HCT116 (cell line): ENCODE data around the gene ADIG. TPM values are rescaled to one million over a fixed set of nuclear protein-coding genes. Genes with fewer than 3 reads are reported as not detected.

Experiments
- ATAC-seq: fragments of 200-7000 bp; cut with Tn5 transposase; 2 replicates; pipeline ENCODE4 v1.9.1; 2020; ENCODE audit warnings: mild to moderate bottlenecking, moderate library complexity
- BruUV-seq: library from RNA; stranded (reverse); fragments of 400-500 nt; replicated peaks from 2 replicates; lab custom pipeline; 2021; lab: Mats Ljungman, UMichigan
- CTCF ChIA-PET: fragments of 300-600 bp; sonication (Branson Sonifier 250); formaldehyde crosslinking; loops from one replicate; lab custom pipeline; 2021; ENCODE audit warnings: antibody characterized with exemption; lab: Charles Lee
- POLR2A ChIA-PET: fragments of 300-600, 350-600 bp; sonication (Branson Sonifier 250); formaldehyde crosslinking; loops from one replicate; lab custom pipeline; 2021; ENCODE audit warnings: antibody characterized with exemption; lab: Charles Lee
- RAD21 ChIA-PET, 2 experiments: fragments of 300-600 bp; sonication (Branson Sonifier 250); formaldehyde crosslinking; loops; one replicate each; lab custom pipeline; 2023; ENCODE audit warnings: low total read pairs in 2 of 2; ENCODE audit not compliant: uncharacterized antibody in 2 of 2, unreplicated experiment in 2 of 2, low non-redundant PET in 1 of 2; lab: Charles Lee
- DNase-seq: peaks from one replicate; pipeline ENCODE4 v3.0.0-alpha.2; 2010; ENCODE audit warnings: low read depth, low spot score
- H2AFZ ChIP-seq: fragments of 200-600 bp; shearing (Covaris generic), sonication (generic); 2 replicates; pipeline ENCODE4 v1.6.1; 2017; ENCODE audit warnings: low read depth, mixed run types, mixed read lengths, antibody characterized with exemption, low read length; ENCODE audit not compliant: poor library complexity, severe bottlenecking
- H3K27ac ChIP-seq: 2 replicates; pipeline ENCODE4 v1.5.1; 2012; ENCODE audit warnings: low read depth, low read length
- H3K27me3 ChIP-seq: fragments of 200-600 bp; sonication (generic); 2 replicates; pipeline ENCODE4 v1.6.1; 2016; ENCODE audit warnings: mixed run types, low read length, mixed read lengths; ENCODE audit not compliant: insufficient read depth
- H3K36me3 ChIP-seq, 2 experiments: fragments of 200-500 bp in 1 of 2; fragments of 200-600 bp in 1 of 2; sonication (Bioruptor generic) in 1 of 2; sonication (generic) in 1 of 2; 2 replicates each; pipeline versions ENCODE4 v1.5.1 to v1.6.1; 2014 to 2016; ENCODE audit warnings: low read length in 2 of 2, inconsistent platforms in 1 of 2, mixed read lengths in 1 of 2, mixed run types in 1 of 2; ENCODE audit not compliant: insufficient read depth in 2 of 2, control insufficient read depth in 1 of 2
- H3K4me1 ChIP-seq, 2 experiments: fragments of 200-600 bp in 1 of 2; sonication (generic) in 1 of 2; 2 replicates each; pipeline versions ENCODE4 v1.5.1 to v1.6.1; 2012 to 2017; ENCODE audit warnings: low read length in 2 of 2, inconsistent platforms in 1 of 2, mild to moderate bottlenecking in 1 of 2, mixed read lengths in 1 of 2, mixed run types in 1 of 2, moderate library complexity in 1 of 2; ENCODE audit not compliant: insufficient read depth in 2 of 2, control insufficient read depth in 1 of 2
- H3K4me2 ChIP-seq: fragments of 200-600 bp; sonication (generic); 2 replicates; pipeline ENCODE4 v1.6.1; 2017; ENCODE audit warnings: mixed run types, low read length, mixed read lengths
- H3K4me3 ChIP-seq, 2 experiments: fragments of 200-600 bp in 1 of 2; sonication (generic) in 1 of 2; replicated peaks in 1 of 2; 2 replicates each; pipeline ENCODE4 v1.5.1; 2011 to 2016; ENCODE audit warnings: low read length in 2 of 2, control low read depth in 1 of 2, low read depth in 1 of 2, mild to moderate bottlenecking in 1 of 2, mixed read lengths in 1 of 2, mixed run types in 1 of 2
- H3K79me2 ChIP-seq: fragments of 200-600 bp; sonication (generic); 2 replicates; pipeline ENCODE4 v1.6.1; 2017; ENCODE audit warnings: mild to moderate bottlenecking, mixed run types, low read length, moderate library complexity, mixed read lengths; ENCODE audit not compliant: insufficient read depth
- H3K9ac ChIP-seq: fragments of 200-600 bp; sonication (generic); 2 replicates; pipeline ENCODE4 v1.6.1; 2016; ENCODE audit warnings: low read length, mixed read lengths
- H3K9me2 ChIP-seq: fragments of 200-600 bp; sonication (generic), shearing (Covaris generic); 2 replicates; pipeline ENCODE4 v1.6.1; 2017; ENCODE audit warnings: mixed run types, mild to moderate bottlenecking, moderate library complexity; ENCODE audit not compliant: insufficient read depth
- H3K9me3 ChIP-seq, 2 experiments: fragments of 200-500 bp in 1 of 2; fragments of 200-600 bp in 1 of 2; sonication (Bioruptor generic) in 1 of 2; sonication (generic) in 1 of 2; 2 replicates each; pipeline ENCODE4 v1.6.1; 2014 to 2017; ENCODE audit warnings: low read length in 2 of 2, mixed read lengths in 2 of 2, inconsistent platforms in 1 of 2, low read depth in 1 of 2, mild to moderate bottlenecking in 1 of 2, mixed run types in 1 of 2, moderate library complexity in 1 of 2; ENCODE audit not compliant: control insufficient read depth in 1 of 2, insufficient read depth in 1 of 2
- H4K20me1 ChIP-seq: fragments of 200-600 bp; sonication (generic), shearing (Covaris generic); 2 replicates; pipeline ENCODE4 v1.6.1; 2017; ENCODE audit warnings: mixed run types, mild to moderate bottlenecking, moderate library complexity; ENCODE audit not compliant: insufficient read depth
- ATF3 ChIP-seq: IDR thresholded peaks from 2 replicates; pipeline ENCODE4 v1.6.1; 2012
- CEBPB ChIP-seq: IDR thresholded peaks from 2 replicates; pipeline ENCODE4 v1.6.1; 2012; ENCODE audit warnings: low read depth
- CTCF ChIP-seq, 3 experiments: fragments of 200-600 bp in 1 of 3; sonication (generic) in 1 of 3; IDR thresholded peaks in 2 of 3; conservative IDR thresholded peaks in 1 of 3; 2 replicates each; pipeline ENCODE4 v1.5.1; 2012 to 2017; ENCODE audit warnings: low read depth in 2 of 3, low read length in 2 of 3, antibody characterized with exemption in 1 of 3, borderline replicate concordance in 1 of 3, control low read depth in 1 of 3, mild to moderate bottlenecking in 1 of 3, mixed read lengths in 1 of 3, mixed run types in 1 of 3, moderate library complexity in 1 of 3; ENCODE audit not compliant: insufficient read depth in 1 of 3
- EGR1 ChIP-seq: IDR thresholded peaks from 2 replicates; pipeline ENCODE4 v1.6.1; 2012; ENCODE audit warnings: low read depth
- EZH2 ChIP-seq: fragments of 200-600 bp; sonication (generic); IDR thresholded peaks from 2 replicates; pipeline ENCODE4 v1.6.1; 2017; ENCODE audit warnings: antibody characterized with exemption, mixed run types
- EZH2phosphoT487 ChIP-seq: fragments of 200-600 bp; IDR thresholded peaks from 2 replicates; pipeline ENCODE4 v1.6.1; 2018; ENCODE audit warnings: antibody characterized with exemption, borderline replicate concordance
- FOSL1 ChIP-seq: IDR thresholded peaks from 2 replicates; pipeline ENCODE4 v1.6.1; 2012; ENCODE audit warnings: low read depth
- JUND ChIP-seq: IDR thresholded peaks from 2 replicates; pipeline ENCODE4 v1.6.1; 2012
- POLR2A ChIP-seq: IDR thresholded peaks from 2 replicates; pipeline ENCODE4 v1.7.0; 2011; ENCODE audit warnings: borderline replicate concordance; ENCODE audit not compliant: insufficient read depth, insufficient read length; ENCODE audit errors: extremely low read depth
- POLR2AphosphoS5 ChIP-seq: IDR thresholded peaks from 2 replicates; pipeline ENCODE4 v1.6.1; 2011; ENCODE audit warnings: mild to moderate bottlenecking, low read depth, low read length, moderate library complexity
- RAD21 ChIP-seq: IDR thresholded peaks from 2 replicates; pipeline ENCODE4 v1.6.1; 2012; ENCODE audit warnings: low read depth, mild to moderate bottlenecking
- REST ChIP-seq: IDR thresholded peaks from 2 replicates; pipeline ENCODE4 v1.6.1; 2012; ENCODE audit warnings: low read depth
- SIN3A ChIP-seq: IDR thresholded peaks from 2 replicates; pipeline ENCODE4 v1.6.1; 2012; ENCODE audit warnings: low read depth
- SP1 ChIP-seq: IDR thresholded peaks from 2 replicates; pipeline ENCODE4 v1.6.1; 2012; ENCODE audit warnings: low read depth
- SRF ChIP-seq: IDR thresholded peaks from 2 replicates; pipeline ENCODE4 v1.6.1; 2012; ENCODE audit warnings: low read depth
- ZBTB33 ChIP-seq: IDR thresholded peaks from 2 replicates; pipeline ENCODE4 v1.6.1; 2011; ENCODE audit warnings: mild to moderate bottlenecking, low read length, moderate library complexity; ENCODE audit not compliant: insufficient replicate concordance; ENCODE audit errors: extremely low read depth
- intact Hi-C: fragments of 100-400 bp; cut with micrococcal nuclease; formaldehyde crosslinking; loops from 2 replicates; pipeline ENCODE4 v1.10.0; 2022
- total RNA-seq: library from RNA; stranded (reverse); gene quantifications from one replicate; pipeline ENCODE4 v1.2.1, GENCODE V29; 2021; ENCODE audit not compliant: unreplicated experiment

ADIG gene
- total RNA-seq, 1 experiment from 2014 or later = not detected

- BruUV-seq = no TSS peak
- no peaks in the 10 kb centered on the region for H3K36me3 ChIP-seq
- no peaks in the 10 kb centered on the region for H4K20me1 ChIP-seq
- H3K4me1 ChIP-seq = peaks cover 16 to 32% of the 10 kb centered on the region in 2 experiments
- H3K4me3 ChIP-seq = peak overlapping the region; percentile 58 to 68
- peak overlapping the region; percentile 98 for H3K4me2 ChIP-seq
- intact Hi-C loops = no loop called here
- peak overlapping the region; percentile 58 for H3K9ac ChIP-seq
- no peaks in the 10 kb centered on the region for H3K9me2 ChIP-seq
- no peaks in the 10 kb centered on the region for H3K79me2 ChIP-seq
- RAD21 ChIA-PET = no interaction called here
- no peaks in the 10 kb centered on the region for H3K9me3 ChIP-seq
- H2AFZ ChIP-seq = peak overlapping the region; percentile 13
- H3K27ac ChIP-seq = peak overlapping the region; percentile 49; the same call in 1 of the 2 replicates
- peak; percentile 34 for ATAC-seq
- CTCF ChIA-PET = no interaction called here
- no peak for DNase-seq
- POLR2A ChIA-PET = no interaction called here
- no peak for TF ChIP-seq EZH2
- TF ChIP-seq RAD21 = no peak
- TF ChIP-seq JUND = no peak
- no peak for TF ChIP-seq CTCF (IDR thresholded peaks at IDR 0.05 in 2 of 3, conservative IDR thresholded peaks at IDR 0.05 in 1 of 3; ENCODE audit: borderline replicate concordance in 1 of 3, insufficient read depth in 1 of 3, low read depth in 2 of 3, low read length in 2 of 3)
- no peak for TF ChIP-seq SIN3A
- no peak for TF ChIP-seq POLR2AphosphoS5
- TF ChIP-seq FOSL1 = no peak
- no peak for TF ChIP-seq EZH2phosphoT487
- TF ChIP-seq ZBTB33 = no peak
- no peak for TF ChIP-seq SP1
- TF ChIP-seq POLR2A = no peak
- no peak for TF ChIP-seq REST
- no peak for TF ChIP-seq EGR1
- TF ChIP-seq SRF = no peak
- no peak for TF ChIP-seq CEBPB
- no peak for TF ChIP-seq ATF3
- H3K27me3 ChIP-seq = no peaks in the 10 kb centered on the region
These were observed 21.2 kb downstream of the ADIG start for GRCh38 chr20:38602185-38602581.
